GM21576 (cell line): ENCODE measurements around the gene CLCNKB.
"Not testable (repeated sequence)": the region's sequence is repeated elsewhere in the genome, so short reads cannot be mapped to it uniquely, and the experiment has no call there.

Experiments
- ATAC-seq: cut with Tn5 transposase; IDR thresholded peaks from one replicate; pipeline ENCODE4 v1.9.1; 2021; ENCODE audit warnings: mild to moderate bottlenecking, moderate library complexity; ENCODE audit not compliant: unreplicated experiment

CLCNKB gene

DNA sequence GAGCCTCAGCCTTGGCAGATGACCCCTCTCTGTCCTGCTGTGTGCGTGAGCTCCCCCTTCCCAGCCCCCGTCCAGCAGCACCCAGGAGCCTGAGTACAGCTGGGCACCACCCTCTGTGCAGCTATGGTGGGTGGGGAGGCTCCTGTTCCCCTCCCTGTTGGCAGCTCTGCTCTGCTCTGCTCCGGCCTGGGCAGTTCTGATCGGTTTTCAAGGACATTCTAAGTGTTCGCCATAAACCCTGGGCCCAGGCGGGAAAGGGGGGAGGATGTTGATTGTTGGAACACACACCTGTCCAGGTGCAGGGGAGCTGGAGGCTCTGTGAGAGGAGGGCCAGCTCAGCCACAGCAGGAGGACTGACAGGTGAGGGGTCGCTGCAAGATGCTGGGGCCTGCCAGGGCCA is at the start of gene CLCNKB:
CLCNKB (plus strand) TSS at position 262 of the 400 bp plus-strand sequence. CDS start 711 bp downstream, outside the sequence.
- no peak for ATAC-seq

DNA sequence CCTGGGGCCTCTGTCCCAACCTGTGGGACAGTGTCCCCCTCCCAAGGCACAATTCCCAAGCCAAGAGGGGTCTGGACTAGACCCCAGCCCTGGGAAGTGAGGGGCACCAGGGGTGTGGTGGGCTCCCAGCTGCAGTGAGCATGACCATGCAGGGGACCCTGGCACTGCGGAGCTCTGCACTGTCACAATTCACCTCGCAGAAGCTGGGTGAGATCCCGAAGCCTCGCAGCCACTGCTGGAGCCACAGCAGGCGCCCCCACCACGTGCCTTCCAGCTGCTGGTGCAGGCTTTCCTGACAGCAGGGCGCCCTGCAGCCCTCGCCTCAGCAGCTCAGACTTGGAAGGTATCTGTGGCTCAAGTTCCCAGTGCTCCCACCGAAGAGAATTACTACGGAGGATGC is 49.5 kb upstream of the CLCNKB start:
- no peak for ATAC-seq

- no peak for ATAC-seq
Observed at GRCh38 chr1:15994590-15995351, 48.8 kb upstream of the CLCNKB start.

- no peak for ATAC-seq
Observed at GRCh38 chr1:15997076-15997585, 46.5 kb upstream of the CLCNKB start.

GRCh38 chr1:15997637-15998280 is 45.8 kb upstream of the CLCNKB start:
- ATAC-seq = no peak

DNA sequence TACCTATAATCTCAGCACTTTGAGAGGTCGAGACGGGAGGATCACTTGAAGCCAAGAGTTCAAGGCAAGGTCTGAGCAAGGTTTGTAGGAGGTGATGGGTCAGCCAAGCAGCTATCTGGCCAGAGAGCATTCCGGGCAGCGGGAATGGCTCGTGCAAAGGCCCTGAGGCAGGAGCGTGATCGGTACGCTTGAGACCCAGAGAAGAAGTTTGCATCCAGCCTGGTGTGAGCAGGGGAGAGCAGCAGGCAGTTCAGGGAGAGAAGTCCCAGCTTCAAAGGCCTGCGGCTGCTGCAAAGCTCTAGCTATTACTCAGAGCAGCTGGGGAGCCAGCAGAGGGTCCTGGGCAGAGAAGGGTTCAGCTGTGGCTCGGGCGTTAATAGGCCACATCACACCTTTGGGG is 44.7 kb upstream of the CLCNKB start:
- ATAC-seq = no peak

DNA sequence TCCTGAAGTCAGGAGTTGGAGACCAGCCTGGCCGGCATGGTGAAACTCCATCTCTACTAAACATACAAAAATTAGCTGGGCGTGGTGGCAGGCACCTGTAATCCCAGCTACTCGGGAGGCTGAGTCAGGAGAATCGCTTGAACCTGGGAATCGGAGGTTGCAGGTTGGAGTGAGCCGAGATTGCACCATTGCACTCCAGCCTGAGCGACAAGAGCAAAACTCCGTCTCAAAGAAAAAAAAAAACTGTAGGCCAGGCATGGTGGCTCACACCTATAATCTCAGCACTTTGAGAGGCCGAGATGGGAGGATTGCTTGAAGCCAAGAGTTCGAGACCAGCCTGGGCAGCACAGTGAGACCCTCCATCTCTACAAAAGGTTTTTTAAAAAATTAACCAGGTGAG is 42.3 kb upstream of the CLCNKB start:
- ATAC-seq = not testable (repeated sequence)

DNA sequence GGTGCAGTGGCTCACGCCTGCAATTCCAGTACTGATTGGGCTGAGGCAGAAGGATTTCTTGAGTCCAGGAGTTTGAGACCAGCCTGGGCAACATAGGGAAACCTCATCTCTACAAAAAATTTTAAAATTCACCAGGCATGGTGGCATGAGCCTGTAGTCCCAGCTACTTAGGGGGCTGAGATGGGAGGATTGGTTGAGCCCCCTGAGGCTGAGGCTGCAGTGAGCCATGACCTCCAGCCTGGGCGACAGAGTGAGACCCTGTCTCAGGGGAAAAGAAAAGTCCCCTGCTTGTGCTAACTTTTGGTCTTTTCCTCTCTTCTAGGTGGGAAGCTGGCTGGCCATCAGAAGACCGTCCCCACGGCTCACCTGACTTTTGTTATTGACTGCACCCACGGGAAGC is 38.0 kb upstream of the CLCNKB start:
- no peak for ATAC-seq

DNA sequence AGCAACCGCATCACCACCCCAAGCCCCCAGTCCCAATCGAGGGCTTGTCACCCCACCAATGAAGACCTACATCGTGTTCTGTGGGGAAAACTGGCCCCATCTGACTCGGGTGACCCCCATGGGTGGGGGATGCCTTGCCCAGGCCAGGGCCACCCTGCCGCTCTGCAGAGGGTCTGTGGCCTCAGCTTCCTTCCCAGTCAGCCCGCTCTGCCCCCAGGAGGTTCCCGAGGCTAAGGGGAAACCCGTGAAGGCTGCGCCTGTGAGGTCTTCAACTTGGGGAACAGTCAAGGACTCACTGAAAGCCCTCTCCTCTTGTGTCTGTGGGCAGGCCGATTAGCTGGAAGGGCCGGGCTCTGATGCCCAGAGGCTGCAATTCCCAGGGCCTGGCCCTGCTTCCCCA is 37.6 kb upstream of the CLCNKB start:
- no peak for ATAC-seq

DNA sequence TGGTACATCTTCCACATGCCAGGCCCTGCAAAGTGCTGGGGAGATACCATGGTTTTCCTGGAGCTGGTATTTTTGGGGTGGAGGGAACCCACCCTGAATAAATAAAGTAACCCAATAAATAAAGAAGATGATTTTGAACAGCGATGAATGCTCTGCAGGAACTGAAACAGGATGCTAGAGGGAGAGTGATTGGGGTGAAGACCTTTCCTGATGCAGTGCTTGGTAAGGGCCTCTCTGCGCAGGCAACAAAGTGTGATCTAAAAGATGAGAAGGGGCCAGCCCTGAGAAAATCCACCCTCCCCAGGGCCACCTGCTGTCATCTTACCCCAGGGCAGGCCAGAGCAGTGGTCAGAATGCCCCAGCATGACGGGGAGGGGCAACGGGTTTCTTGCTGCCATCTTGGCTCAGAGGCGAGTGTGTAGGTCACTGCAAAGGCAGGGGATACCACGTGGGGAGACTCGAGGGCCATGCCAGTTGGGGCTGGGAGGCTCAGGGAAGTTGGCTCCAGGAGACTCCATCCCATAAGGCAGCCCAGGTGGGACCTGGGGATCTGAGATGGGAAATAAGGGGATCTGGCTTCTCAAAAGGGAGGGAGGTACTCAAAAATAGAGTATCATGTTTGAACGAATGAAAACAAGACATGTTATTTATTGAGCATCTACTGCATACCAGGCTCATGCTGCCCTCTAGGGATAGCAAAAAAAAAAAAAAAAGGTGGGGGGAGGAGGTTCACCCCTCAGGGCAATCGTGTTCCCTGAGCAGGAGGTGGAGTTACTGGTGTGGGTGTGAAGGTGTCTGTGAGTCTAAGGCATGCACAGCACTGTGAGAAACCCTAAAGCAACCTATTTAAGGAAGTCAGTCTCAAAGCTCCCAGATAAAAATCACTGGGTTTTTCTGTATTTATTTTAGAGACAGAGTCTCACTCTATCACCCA is 36.8 kb upstream of the CLCNKB start:
- no peak for ATAC-seq

DNA sequence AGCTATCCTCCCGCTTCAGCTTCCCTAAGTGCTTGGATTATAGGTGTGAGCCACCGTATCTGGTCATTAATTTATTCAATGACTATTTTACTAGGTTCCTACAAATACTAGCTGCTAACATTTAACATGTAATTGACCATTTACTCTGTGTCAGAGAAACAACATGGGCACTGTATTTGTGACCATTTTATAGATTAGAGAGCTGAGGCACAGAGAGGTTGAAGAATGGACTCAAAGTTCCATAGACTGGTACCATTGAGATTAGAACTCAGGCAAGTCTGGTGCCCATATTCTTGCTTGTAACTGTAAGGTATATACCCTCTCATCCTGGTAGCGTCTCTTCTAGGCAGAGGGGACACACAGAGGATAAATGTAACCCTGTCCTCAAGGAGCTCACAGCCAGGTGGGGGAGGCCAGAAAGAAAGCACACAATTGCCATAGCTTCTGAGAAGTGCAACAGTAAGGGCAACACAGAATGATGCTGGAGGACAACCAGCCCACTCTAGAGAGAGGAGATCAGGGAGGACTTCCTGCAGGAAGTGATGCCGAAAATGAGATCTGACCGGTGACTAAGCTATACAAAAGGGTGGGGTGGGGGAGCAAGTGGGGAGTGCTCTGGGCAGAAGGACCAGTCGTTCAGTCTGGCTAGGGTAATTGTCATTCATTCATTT is 35.8 kb upstream of the CLCNKB start:
- no peak for ATAC-seq

DNA sequence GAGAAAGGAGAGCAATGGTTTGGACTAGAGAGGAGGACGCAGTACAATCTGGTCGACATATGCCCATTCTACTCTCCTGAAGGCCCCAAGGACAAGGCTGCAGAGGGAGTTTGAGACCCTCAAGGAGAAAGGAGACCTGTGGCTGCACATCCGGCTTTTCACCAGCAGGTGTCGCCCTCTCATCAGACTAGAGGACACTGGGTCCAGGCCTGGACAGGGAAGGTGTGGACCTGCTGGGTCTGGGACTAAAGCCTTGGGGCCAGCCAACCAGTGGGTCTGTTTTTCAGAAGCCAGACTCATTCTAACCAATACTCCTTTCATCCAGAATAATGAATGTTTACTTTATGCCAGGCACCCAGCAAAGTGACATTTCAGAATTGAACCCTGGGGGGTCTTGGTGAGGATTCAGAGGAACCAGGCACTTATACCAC is 34.5 kb upstream of the CLCNKB start:
- ATAC-seq = no peak

GRCh38 chr1:16009678-16010077 is 33.9 kb upstream of the CLCNKB start:
- no peak for ATAC-seq

DNA sequence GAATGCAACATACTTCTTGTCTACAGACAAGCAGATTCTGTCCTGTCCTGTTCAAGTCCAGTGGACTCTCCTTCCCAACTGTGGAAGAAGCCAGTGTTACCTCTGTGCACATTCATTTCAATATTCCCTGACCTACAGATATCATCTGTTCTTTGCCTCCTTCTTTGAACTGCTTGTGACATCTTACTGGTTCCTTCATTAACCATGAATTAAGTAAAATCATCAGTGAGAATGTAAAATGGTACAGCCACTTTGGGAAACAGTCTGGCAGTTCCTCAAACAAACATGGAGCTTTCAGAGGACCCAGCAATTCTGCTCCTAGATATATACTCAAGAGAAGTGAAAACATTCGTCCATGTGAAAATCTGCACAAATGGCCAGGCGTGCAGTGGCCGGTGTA is 32.7 kb upstream of the CLCNKB start:
- ATAC-seq = no peak

GRCh38 chr1:16011936-16012589 is 31.5 kb upstream of the CLCNKB start:
- ATAC-seq = no peak

DNA sequence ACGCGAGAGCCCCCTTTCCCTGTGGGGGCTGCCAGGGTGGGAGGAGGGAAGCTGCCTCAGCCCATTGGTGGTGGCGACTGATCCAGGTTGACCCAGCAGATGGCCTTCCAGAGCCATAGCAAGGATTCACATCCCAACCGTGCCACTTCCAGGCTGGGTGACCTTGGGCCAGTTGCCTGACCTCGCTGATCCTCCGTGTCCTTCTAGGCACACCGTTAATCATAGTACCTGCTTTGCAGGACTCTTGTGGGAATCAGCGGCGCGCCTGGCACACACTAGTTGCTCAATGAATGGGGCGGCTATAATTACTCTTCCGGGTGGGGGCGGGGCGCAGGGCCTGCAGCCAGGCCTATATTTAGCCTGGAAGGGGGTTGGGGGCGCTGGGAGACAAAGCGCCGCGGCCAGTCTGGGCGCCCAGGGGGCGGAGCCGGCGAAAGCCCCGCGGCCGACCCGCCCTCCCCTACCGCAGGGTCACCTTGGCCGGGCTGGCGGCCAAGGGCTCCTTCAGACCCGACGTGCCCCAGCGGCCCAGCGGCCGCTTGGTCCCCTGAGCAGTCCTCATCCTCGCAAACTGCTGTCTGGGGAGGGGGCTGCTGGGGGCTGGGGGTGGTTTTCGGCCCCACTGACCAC is 30.9 kb upstream of the CLCNKB start:
- ATAC-seq = no peak

GRCh38 chr1:16013220-16013907 is 30.2 kb upstream of the CLCNKB start:
- ATAC-seq = no peak

- no peak for ATAC-seq
Observed at GRCh38 chr1:16013908-16014258, 29.7 kb upstream of the CLCNKB start.
